ENCODE results near the gene CYP27A1.

DNA sequence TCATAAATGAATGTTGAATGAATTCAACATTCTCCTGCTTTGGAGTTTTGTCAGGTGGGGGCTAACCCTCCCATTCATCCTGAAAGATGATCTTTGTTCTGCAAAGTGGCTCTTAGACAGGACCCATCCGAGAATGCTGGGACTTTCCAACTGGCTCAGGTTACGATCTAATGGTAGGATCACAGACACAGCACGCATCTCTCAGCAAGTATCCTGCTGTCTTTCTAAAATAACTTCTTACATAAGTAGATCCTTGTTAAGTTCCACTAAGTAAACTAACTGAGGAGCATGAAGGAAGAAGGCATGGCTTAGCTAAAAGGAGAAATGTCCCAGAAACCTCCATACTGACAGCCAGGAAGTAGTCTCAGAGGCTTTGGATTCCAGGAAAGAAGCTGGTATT, 23.7 kb downstream of the CYP27A1 start:
- no peak for TF ChIP-seq POLR2A (IDR thresholded peaks at IDR 0.05; ENCODE audit: low read length)
- TF ChIP-seq GATA1 (IDR thresholded peaks at IDR 0.05; ENCODE audit: low read depth, low read length): no peak

All from erythroblast (primary cell).